Natural killer cell (primary cell): ENCODE data around the gene REC114. TPM values are rescaled to one million over a fixed set of nuclear protein-coding genes. Genes with fewer than 3 reads are reported as not detected.

Experiments used
- ATAC-seq, 3 donors: fragments of 150-1000 bp in 2 of 3; fragments of 200-7000 bp in 1 of 3; cut with Tn5 transposase; 1 replicate in 1 of 3; 2 replicates in 2 of 3; pipeline ENCODE4 v1.10.0; 2021; ENCODE audit warnings: mild to moderate bottlenecking in 2 of 3, moderate library complexity in 2 of 3
- DNase-seq, 2 donors: peaks; one replicate each; pipeline versions ENCODE4 v3.0.0 to v3.0.0-alpha.2; 2013 to 2021; ENCODE audit warnings: mixed read lengths in 1 of 2
- H3K27ac ChIP-seq: one replicate; pipeline ENCODE4 v1.5.1; 2013; ENCODE audit warnings: mild to moderate bottlenecking, low read length
- H3K27me3 ChIP-seq: one replicate; pipeline ENCODE4 v1.6.1; 2013; ENCODE audit warnings: low read length; ENCODE audit not compliant: control insufficient read depth, insufficient read depth
- H3K36me3 ChIP-seq: one replicate; pipeline ENCODE4 v1.6.1; 2013; ENCODE audit warnings: low read length; ENCODE audit not compliant: control insufficient read depth, insufficient read depth
- H3K4me1 ChIP-seq: one replicate; pipeline ENCODE4 v1.6.1; 2013; ENCODE audit warnings: low read length; ENCODE audit not compliant: control insufficient read depth, insufficient read depth
- H3K4me3 ChIP-seq: one replicate; pipeline ENCODE4 v1.5.1; 2013; ENCODE audit warnings: low read length
- H3K9me3 ChIP-seq: one replicate; pipeline ENCODE4 v1.6.1; 2013; ENCODE audit warnings: low read length; ENCODE audit not compliant: control insufficient read depth, insufficient read depth
- H3K27ac Mint-ChIP-seq, 2 donors: one replicate each; pipeline ENCODE4 v1.8.0; 2022; ENCODE audit warnings: mild to moderate bottlenecking in 2 of 2, mixed read lengths in 2 of 2, moderate library complexity in 1 of 2
- H3K27me3 Mint-ChIP-seq, 2 donors: one replicate each; pipeline ENCODE4 v1.8.0; 2022; ENCODE audit warnings: low read depth in 2 of 2, mixed read lengths in 2 of 2
- H3K36me3 Mint-ChIP-seq: one replicate; pipeline ENCODE4 v1.8.0; 2022; ENCODE audit warnings: mixed read lengths
- H3K4me1 Mint-ChIP-seq, 2 donors: one replicate each; pipeline ENCODE4 v1.8.0; 2022; ENCODE audit warnings: mixed read lengths in 2 of 2
- H3K4me3 Mint-ChIP-seq: one replicate; pipeline ENCODE4 v1.8.0; 2022; ENCODE audit warnings: mild to moderate bottlenecking, moderate library complexity, mixed read lengths
- H3K9me3 Mint-ChIP-seq, 2 donors: one replicate each; pipeline ENCODE4 v1.8.0; 2022; ENCODE audit warnings: mixed read lengths in 2 of 2
- WGBS: methylation state at CpG from one replicate; pipeline ENCODE4 v1.1.7; 2013; ENCODE audit warnings: missing lambda C conversion rate; ENCODE audit not compliant: insufficient coverage; 5-methylcytosine and 5-hydroxymethylcytosine counted together
- intact Hi-C: fragments of 100-400 bp; cut with micrococcal nuclease; formaldehyde crosslinking; loops from one replicate; pipeline ENCODE4 v1.14.2; 2022
- total RNA-seq, 4 donors: library from RNA; stranded (reverse); fragments of 120-200 nt in 1 of 4; gene quantifications; one replicate each; pipeline versions ENCODE4 v1.2.3 to v1.2.4, GENCODE V29; 2013 to 2022
- TF ChIP-seq, protein P1 (sequence below): fragments of 200-600 bp; IDR thresholded peaks from one replicate; pipeline ENCODE4 v1.8.0; 2022; ENCODE audit warnings: antibody characterized with exemption

Gene REC114
- total RNA-seq, 3 donors from 2014 or later (not counting 1 experiment from before 2014, with no cell fraction given), result not detected

DNA sequence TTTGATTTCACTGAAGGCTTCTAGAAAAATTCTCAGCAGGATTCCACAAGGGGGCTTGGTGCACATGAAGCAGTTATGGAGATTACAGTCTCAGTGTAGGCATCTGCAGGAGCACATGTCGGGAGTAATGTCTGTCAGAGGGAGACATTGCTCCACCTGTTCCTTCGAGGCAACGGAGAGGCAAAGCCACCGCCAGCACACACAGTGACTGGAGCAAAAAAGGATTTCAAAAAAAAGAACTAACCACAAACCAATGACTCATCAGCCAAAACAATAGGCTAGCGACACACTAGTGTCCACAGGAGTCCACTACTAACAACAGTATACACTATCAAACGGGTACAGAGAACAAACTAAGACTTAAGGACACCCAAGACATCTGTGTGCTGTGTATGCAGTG is 121.3 kb downstream of the REC114 start:
- ATAC-seq, result no peak
- Histone ChIP-seq H3K36me3 (peaks cover 56% of the 10 kb centered on the region), H3K9me3 (no peaks in the 10 kb centered on the region), H3K27me3 (no peaks in the 10 kb centered on the region), H3K4me1 (no peaks in the 10 kb centered on the region), H3K27ac (no peak overlapping the region), H3K4me3 (no peak overlapping the region)
- no peak overlapping the region for H3K27ac Mint-ChIP-seq
- intact Hi-C loops, result no loop called here
- no peak overlapping the region for H3K4me3 Mint-ChIP-seq
- peaks cover 0 to 14% of the 10 kb centered on the region in 2 donors for H3K4me1 Mint-ChIP-seq
- DNase-seq, result no peak
- H3K9me3 Mint-ChIP-seq, result no peaks in the 10 kb centered on the region
- TF ChIP-seq, protein P1, sequence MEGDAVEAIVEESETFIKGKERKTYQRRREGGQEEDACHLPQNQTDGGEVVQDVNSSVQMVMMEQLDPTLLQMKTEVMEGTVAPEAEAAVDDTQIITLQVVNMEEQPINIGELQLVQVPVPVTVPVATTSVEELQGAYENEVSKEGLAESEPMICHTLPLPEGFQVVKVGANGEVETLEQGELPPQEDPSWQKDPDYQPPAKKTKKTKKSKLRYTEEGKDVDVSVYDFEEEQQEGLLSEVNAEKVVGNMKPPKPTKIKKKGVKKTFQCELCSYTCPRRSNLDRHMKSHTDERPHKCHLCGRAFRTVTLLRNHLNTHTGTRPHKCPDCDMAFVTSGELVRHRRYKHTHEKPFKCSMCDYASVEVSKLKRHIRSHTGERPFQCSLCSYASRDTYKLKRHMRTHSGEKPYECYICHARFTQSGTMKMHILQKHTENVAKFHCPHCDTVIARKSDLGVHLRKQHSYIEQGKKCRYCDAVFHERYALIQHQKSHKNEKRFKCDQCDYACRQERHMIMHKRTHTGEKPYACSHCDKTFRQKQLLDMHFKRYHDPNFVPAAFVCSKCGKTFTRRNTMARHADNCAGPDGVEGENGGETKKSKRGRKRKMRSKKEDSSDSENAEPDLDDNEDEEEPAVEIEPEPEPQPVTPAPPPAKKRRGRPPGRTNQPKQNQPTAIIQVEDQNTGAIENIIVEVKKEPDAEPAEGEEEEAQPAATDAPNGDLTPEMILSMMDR, result no peak
- peaks cover 9% of the 10 kb centered on the region for H3K36me3 Mint-ChIP-seq
- H3K27me3 Mint-ChIP-seq, result no peaks in the 10 kb centered on the region
- WGBS, result 29% methylated on average over 6 of the region's 6 CpGs

DNA sequence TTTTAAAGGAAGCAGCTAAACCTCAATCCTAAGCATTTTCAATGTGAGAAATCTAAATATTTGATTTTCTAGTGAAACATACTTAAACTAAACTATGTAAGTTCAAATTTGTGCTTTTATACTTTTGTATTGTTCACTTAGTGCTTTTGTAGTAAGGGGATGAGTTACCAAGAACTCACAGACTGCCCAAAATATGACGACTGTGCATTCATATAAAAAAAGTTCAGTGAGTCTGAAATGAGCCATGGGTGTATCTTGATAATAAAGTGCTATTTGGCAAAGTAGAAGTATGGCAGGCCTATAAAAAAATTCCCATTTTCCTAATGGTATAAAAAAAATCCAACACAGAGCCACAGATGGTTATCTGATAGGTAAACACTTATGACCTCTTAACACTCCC is 124.1 kb downstream of the REC114 start:
- WGBS, result 100% methylated on average over 1 of the region's 1 CpG
- DNase-seq (no peak), ATAC-seq (no peak)
- Histone ChIP-seq H3K36me3 (peaks cover 75% of the 10 kb centered on the region), H3K4me3 (no peak overlapping the region), H3K4me1 (no peaks in the 10 kb centered on the region), H3K27me3 (no peaks in the 10 kb centered on the region), H3K9me3 (no peaks in the 10 kb centered on the region), H3K27ac (no peak overlapping the region)
- TF ChIP-seq, protein P1, result no peak
- Mint-ChIP-seq H3K27ac (no peak overlapping the region), H3K36me3 (peaks cover 9% of the 10 kb centered on the region), H3K4me3 (no peak overlapping the region), H3K9me3 (no peaks in the 10 kb centered on the region), H3K27me3 (no peaks in the 10 kb centered on the region), H3K4me1 (peaks cover 0 to 20% of the 10 kb centered on the region in 2 donors)
- intact Hi-C loops, result no loop called here

DNA sequence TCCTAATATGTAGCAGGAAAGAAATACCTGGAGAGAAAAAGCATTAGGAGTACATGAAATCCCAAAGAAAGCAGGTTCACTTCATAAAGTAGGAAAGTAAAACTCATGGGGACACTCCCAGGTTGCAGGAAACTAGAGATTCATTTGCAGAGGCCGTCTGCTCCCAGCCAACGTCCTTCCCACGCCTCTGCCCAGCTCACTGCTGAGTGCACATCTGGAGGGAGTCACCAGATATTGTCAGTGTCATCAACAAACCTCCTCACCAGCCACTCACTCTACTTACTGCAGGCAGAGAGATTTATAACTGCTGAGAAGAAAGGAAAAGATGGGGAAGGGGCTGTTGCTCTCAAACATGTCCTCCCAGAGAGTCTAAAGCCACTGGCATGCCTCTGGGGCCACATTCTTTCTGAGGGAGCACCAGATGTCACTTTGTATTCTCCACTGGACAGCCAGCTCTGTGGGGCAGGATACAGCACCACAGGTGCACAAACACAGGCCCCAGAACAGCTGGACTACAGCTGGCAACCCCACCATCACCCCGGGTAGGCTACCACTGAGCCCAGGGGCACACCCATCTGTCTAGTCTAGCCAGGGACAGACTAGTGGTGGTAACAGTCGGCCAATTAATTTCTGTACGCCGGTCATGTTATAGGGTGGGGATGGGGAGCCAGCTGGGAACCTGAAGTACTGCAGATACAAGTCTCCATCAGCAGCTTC is 125.8 kb downstream of the REC114 start:
- Mint-ChIP-seq H3K4me3 (no peak overlapping the region), H3K27ac (no peak overlapping the region), H3K9me3 (no peaks in the 10 kb centered on the region), H3K27me3 (no peaks in the 10 kb centered on the region), H3K36me3 (peaks cover 9% of the 10 kb centered on the region), H3K4me1 (peaks cover 0 to 20% of the 10 kb centered on the region in 2 donors)
- WGBS, result 98% methylated on average over 5 of the region's 7 CpGs
- DNase-seq, result no peak
- no peak for ATAC-seq
- H3K27ac ChIP-seq, result no peak overlapping the region
- peaks cover 76% of the 10 kb centered on the region for H3K36me3 ChIP-seq
- H3K4me1 ChIP-seq, result no peaks in the 10 kb centered on the region
- intact Hi-C loops, result no loop called here
- TF ChIP-seq, protein P1, result no peak
- no peaks in the 10 kb centered on the region for H3K9me3 ChIP-seq
- H3K27me3 ChIP-seq, result no peaks in the 10 kb centered on the region
- no peak overlapping the region for H3K4me3 ChIP-seq

DNA sequence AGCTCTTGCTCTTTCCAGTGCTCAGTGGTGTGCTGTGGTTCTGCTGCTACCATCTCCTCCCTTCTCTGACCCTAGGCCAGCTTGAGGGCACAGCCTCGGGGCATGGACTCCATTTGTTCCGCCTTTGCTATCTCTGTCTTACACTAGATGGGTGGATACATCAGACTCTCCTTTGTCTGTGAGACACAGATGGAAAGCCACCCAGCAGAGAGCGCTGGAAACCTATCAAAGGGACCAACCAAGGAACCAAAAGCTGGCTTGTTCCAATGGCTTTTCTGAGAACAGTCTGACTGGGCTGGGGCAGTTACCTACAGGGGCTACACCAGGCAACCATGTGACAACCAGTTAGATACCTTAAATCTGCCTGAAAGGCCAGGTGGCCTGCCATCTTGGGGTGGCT is 126.4 kb downstream of the REC114 start:
- H3K27me3 Mint-ChIP-seq, result no peaks in the 10 kb centered on the region
- no peaks in the 10 kb centered on the region for H3K27me3 ChIP-seq
- H3K4me1 ChIP-seq, result no peaks in the 10 kb centered on the region
- no peaks in the 10 kb centered on the region for H3K9me3 Mint-ChIP-seq
- peaks cover 0 to 14% of the 10 kb centered on the region in 2 donors for H3K4me1 Mint-ChIP-seq
- no peak overlapping the region for H3K27ac ChIP-seq
- TF ChIP-seq, protein P1, result no peak
- WGBS, result 99% methylated on average over 3 of the region's 3 CpGs
- DNase-seq (no peak), ATAC-seq (no peak)
- H3K4me3 Mint-ChIP-seq, result no peak overlapping the region
- intact Hi-C loops, result no loop called here
- H3K36me3 ChIP-seq, result peaks cover 73% of the 10 kb centered on the region
- no peak overlapping the region for H3K4me3 ChIP-seq
- no peaks in the 10 kb centered on the region for H3K9me3 ChIP-seq
- H3K36me3 Mint-ChIP-seq, result peaks cover 9% of the 10 kb centered on the region
- H3K27ac Mint-ChIP-seq, result no peak overlapping the region
